ENCODE data around the gene COX7B2. TPM values are rescaled to one million over a fixed set of nuclear protein-coding genes. Genes with fewer than 3 reads are reported as not detected.

Gene COX7B2
- total and polyA plus RNA-seq, 2 of the 13 experiments (the other 11 are each of a cell fraction or from before 2014, with no cell fraction given): not detected

DNA sequence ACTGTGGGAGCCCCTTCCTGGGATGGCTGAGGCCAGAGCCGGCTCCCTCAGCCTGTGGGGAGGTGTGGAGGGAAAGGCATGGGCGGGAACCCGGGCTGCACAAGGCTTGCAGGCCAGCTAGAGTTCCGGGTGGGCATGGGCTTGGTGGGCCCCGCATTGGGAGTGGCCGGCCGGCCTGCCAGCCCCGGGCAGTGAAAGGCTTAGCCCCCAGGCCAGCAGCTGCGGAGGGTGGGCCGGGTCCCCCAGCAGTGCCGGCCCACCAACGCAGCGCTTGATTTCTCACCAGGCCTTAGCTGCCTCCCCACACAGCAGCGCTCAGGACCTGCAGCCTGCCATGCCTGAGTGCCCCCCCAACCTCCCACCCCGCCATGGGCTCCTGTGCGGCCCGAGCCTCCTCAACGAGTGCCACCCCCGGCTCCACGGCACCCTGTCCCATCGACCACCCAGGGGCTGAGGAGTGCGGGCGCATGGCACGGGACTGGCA lies 78.0 kb downstream of the COX7B2 start:
- no peak overlapping the region for H3K4me3 ChIP-seq (replicated peaks in 1 of 3; ENCODE audit: insufficient read depth in 1 of 3, low read depth in 2 of 3, low read length in 3 of 3)
- no peaks in the 10 kb centered on the region for H3K4me1 ChIP-seq (ENCODE audit: insufficient read depth, low read length)
- no peaks in the 10 kb centered on the region for H4K20me1 ChIP-seq (ENCODE audit: insufficient read depth, low read length)
- in situ Hi-C loops (cut with HindIII; ENCODE audit: extremely low pct_ligation_motif_present, low pct_unique_long_range_greater_than_20kb): no loop called here
- no peaks in the 10 kb centered on the region for H3K36me3 ChIP-seq (replicated peaks in 1 of 2; ENCODE audit: control insufficient read depth in 1 of 2, insufficient read depth in 2 of 2, low read length in 2 of 2)
- H3K9ac ChIP-seq (ENCODE audit: insufficient read depth, low read depth, low read length): no peak overlapping the region
- no peaks in the 10 kb centered on the region; the same call in 1 of the 2 replicates for H3K9me3 ChIP-seq (ENCODE audit: low read length)
- ChIA-PET CTCF (ENCODE audit: low intra/inter-chr PET ratio, low total read pairs) (no interaction called here), POLR2A (no interaction called here)
- H3K27ac ChIP-seq (ENCODE audit: extremely low read length, insufficient read depth, low read length): no peak overlapping the region
- FAIRE-seq: no peak
- H3K27me3 ChIP-seq (ENCODE audit: control insufficient read depth in 1 of 2, insufficient read depth in 2 of 2, low read length in 2 of 2): no peaks in the 10 kb centered on the region; a peak in 1 of 5 replicates
- no peaks in the 10 kb centered on the region for H3K79me2 ChIP-seq (ENCODE audit: insufficient read depth, low read length)
- intact Hi-C loops (cut with micrococcal nuclease; ENCODE audit: unreplicated experiment): no loop called here
- no TSS peak for BruUV-seq (replicated peaks)
- no peak overlapping the region for H3K4me2 ChIP-seq (ENCODE audit: low read depth, low read length)
- TF ChIP-seq ZNF883 (CRISPR knock-in tag; IDR thresholded peaks at IDR 0.05; ENCODE audit: not compliant biosample characterization): no peak
- no peak for TF ChIP-seq SRF (IDR thresholded peaks at IDR 0.05; ENCODE audit: low read depth, low read length)
- TF ChIP-seq, protein P1, sequence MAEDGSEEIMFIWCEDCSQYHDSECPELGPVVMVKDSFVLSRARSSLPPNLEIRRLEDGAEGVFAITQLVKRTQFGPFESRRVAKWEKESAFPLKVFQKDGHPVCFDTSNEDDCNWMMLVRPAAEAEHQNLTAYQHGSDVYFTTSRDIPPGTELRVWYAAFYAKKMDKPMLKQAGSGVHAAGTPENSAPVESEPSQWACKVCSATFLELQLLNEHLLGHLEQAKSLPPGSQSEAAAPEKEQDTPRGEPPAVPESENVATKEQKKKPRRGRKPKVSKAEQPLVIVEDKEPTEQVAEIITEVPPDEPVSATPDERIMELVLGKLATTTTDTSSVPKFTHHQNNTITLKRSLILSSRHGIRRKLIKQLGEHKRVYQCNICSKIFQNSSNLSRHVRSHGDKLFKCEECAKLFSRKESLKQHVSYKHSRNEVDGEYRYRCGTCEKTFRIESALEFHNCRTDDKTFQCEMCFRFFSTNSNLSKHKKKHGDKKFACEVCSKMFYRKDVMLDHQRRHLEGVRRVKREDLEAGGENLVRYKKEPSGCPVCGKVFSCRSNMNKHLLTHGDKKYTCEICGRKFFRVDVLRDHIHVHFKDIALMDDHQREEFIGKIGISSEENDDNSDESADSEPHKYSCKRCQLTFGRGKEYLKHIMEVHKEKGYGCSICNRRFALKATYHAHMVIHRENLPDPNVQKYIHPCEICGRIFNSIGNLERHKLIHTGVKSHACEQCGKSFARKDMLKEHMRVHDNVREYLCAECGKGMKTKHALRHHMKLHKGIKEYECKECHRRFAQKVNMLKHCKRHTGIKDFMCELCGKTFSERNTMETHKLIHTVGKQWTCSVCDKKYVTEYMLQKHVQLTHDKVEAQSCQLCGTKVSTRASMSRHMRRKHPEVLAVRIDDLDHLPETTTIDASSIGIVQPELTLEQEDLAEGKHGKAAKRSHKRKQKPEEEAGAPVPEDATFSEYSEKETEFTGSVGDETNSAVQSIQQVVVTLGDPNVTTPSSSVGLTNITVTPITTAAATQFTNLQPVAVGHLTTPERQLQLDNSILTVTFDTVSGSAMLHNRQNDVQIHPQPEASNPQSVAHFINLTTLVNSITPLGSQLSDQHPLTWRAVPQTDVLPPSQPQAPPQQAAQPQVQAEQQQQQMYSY (CRISPR knock-in tag; IDR thresholded peaks at IDR 0.05): no peak
- TF ChIP-seq ZNF550 (CRISPR knock-in tag; IDR thresholded peaks at IDR 0.05; ENCODE audit: borderline replicate concordance): no peak
- 72% methylated on average over 2 of the region's 24 CpGs for WGBS (ENCODE audit: low lambda C conversion rate)
- no peak for ATAC-seq
- no peak for DNase-seq (ENCODE audit: low spot score)
- H2AFZ ChIP-seq (ENCODE audit: low read length): no peak overlapping the region

DNA sequence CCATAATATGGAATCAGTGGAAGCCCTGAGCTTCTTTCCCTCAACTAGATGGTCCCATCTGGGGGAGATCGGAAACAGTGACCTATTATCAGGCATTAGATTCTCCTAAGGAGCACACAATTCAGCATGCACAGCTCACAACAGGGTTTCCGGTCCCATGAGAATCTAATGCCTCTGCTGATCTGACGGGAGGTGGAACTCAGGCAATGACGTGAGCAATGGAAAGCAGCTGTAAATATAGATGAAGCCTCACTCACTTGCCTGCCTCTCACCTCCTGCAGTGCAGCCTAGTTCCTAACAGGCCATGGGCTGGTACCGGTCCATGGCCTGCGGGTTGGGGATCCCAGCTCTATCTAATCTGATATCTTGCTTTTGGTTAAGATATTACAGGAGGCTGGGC lies 88.9 kb downstream of the COX7B2 start:
- no peak for ATAC-seq
- FAIRE-seq: no peak
- intact Hi-C loops (cut with micrococcal nuclease; ENCODE audit: unreplicated experiment): no loop called here

More for the DNA sequence above, 88.9 kb downstream of the COX7B2 start:
- no peak for TF ChIP-seq JARID2 (CRISPR knock-in tag; IDR thresholded peaks at IDR 0.05; ENCODE audit: insufficient replicate concordance)
- no peak for TF ChIP-seq GZF1 (CRISPR knock-in tag; IDR thresholded peaks at IDR 0.05)
- TF ChIP-seq SIX4 (CRISPR knock-in tag; IDR thresholded peaks at IDR 0.05): no peak
- no peak for TF ChIP-seq RXRB (CRISPR knock-in tag; IDR thresholded peaks at IDR 0.05; ENCODE audit: borderline replicate concordance)
- TF ChIP-seq ZNF101 (CRISPR knock-in tag; IDR thresholded peaks at IDR 0.05; ENCODE audit: borderline replicate concordance, low read depth): no peak
- no peak for TF ChIP-seq ZNF644 (CRISPR knock-in tag; IDR thresholded peaks at IDR 0.05; ENCODE audit: low read depth)
- no peak for TF ChIP-seq ZSCAN20 (CRISPR knock-in tag; IDR thresholded peaks at IDR 0.05; ENCODE audit: borderline replicate concordance)
- no peak for TF ChIP-seq ZNF232 (CRISPR knock-in tag; IDR thresholded peaks at IDR 0.05; ENCODE audit: borderline replicate concordance)
- Histone ChIP-seq H3K9ac (ENCODE audit: insufficient read depth, low read depth, low read length) (no peak overlapping the region), H3K4me1 (ENCODE audit: insufficient read depth, low read length) (no peaks in the 10 kb centered on the region), H3K4me3 (replicated peaks in 1 of 3; ENCODE audit: insufficient read depth in 1 of 3, low read depth in 2 of 3, low read length in 3 of 3) (no peak overlapping the region), H2AFZ (ENCODE audit: low read length) (no peak overlapping the region), H3K27ac (ENCODE audit: extremely low read length, insufficient read depth, low read length) (no peak overlapping the region), H3K9me3 (ENCODE audit: low read length) (peaks cover 5% of the 10 kb centered on the region), H4K20me1 (ENCODE audit: insufficient read depth, low read length) (no peaks in the 10 kb centered on the region), H3K79me2 (ENCODE audit: insufficient read depth, low read length) (no peaks in the 10 kb centered on the region), H3K27me3 (ENCODE audit: control insufficient read depth in 1 of 2, insufficient read depth in 2 of 2, low read length in 2 of 2) (no peaks in the 10 kb centered on the region), H3K36me3 (replicated peaks in 1 of 2; ENCODE audit: control insufficient read depth in 1 of 2, insufficient read depth in 2 of 2, low read length in 2 of 2) (no peaks in the 10 kb centered on the region), H3K4me2 (ENCODE audit: low read depth, low read length) (no peak overlapping the region)
- ChIA-PET POLR2A (no interaction called here), CTCF (ENCODE audit: low intra/inter-chr PET ratio, low total read pairs) (no interaction called here)
- BruUV-seq (replicated peaks): no TSS peak
- in situ Hi-C loops (cut with HindIII; ENCODE audit: extremely low pct_ligation_motif_present, low pct_unique_long_range_greater_than_20kb): no loop called here
- WGBS (ENCODE audit: low lambda C conversion rate): 87% methylated on average over 5 of the region's 6 CpGs
- no peak for DNase-seq (ENCODE audit: low spot score)

All from HepG2 (cell line).